ENCODE data around the gene NEK7.
"Not testable (repeated sequence)": the region's sequence is repeated elsewhere in the genome, so short reads cannot be mapped to it uniquely, and the experiment has no call there.

NEK7 gene

DNA sequence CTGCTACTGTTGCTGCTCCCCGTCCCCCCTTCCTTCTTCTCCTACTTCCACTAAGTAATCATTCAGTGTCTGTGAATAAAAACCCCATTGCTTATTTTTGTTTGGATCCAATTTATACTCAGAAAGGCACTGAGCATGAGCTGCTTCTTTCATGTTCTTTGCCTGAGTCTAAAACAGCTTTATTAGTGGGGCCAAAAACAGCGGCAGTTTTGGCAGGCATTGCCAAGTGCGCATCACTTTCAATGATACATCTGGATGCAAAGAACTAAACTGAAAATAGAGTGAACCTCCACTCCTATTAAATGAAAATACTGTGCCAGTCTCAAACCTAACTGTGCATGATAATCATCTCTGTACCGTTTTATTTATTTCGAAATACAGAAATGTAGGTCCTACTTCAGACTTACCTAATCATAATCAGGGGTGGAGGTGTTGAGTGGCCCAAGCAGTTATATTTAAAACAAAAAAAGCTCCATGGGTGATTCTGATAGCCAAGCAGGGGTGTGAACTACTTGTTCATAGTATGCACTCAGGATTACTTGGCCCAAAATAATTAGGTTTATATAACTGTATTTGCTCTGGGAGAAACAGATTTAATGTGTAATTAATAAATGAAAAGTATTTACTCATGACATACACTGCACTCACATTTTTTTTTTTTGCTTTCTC, 48.4 kb downstream of the NEK7 start:
- no peak for DNase-seq (ENCODE audit: low read depth in 2 of 2)

DNA sequence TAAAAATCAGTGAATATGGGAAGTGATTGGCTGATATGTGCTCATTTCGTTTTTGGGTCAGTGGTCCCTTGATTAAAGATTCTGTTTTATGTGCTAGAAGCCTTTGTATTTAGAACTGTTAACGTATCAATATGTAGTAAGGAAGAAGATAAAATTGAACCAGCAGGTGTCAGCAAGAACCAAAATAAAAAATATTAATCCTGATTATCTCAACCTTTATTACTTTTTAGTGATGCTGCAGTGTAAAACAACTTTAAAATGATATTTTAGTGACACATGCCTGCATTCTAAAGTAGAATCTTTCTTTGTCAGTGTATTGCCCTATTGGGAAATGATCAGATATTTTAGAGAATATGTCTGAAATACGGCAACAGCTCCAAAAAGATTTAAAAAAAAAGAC, 49.5 kb downstream of the NEK7 start:
- no peak for DNase-seq (ENCODE audit: low read depth in 2 of 2)

DNA sequence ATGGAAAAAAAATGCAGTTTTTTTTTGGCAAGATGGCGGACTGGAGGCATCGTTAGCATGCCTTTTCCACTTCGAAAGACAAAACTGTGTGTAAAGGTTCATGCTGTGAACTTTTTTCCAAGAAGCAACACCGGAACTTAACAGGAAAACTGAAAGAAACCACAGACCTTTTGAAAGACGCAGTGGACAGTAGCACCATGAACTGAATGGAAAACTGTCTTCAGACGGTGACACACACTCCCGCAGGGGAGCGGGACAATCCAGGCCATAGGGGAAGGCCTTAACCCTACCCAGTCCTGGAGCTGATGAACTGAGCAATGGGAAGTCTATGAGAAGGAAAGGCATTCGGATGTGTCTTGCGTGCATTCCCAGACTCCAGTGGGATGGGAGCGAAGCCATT, 54.9 kb downstream of the NEK7 start:
- DNase-seq (ENCODE audit: low read depth in 2 of 2) = no peak

DNA sequence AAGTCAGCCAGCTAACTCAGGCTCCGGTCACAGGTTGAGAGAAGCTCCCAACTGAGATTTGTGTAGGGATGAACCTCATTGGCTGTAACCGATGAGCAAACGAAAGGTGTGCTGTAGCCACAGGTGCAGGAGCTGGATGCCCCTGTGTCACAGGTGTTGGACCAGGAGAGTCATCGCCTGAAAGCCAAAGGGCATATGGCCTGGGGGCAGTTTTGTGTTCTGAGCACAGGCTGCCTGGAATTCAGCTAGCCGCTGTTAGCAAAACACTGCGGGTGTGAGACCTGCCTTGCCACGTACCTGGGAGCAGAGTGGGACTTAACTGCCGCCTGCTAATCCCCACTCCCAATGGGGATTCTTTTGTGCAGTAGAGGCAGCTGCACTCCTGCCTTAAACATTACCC, 55.3 kb downstream of the NEK7 start:
- DNase-seq (ENCODE audit: low read depth in 2 of 2) = no peak

DNA sequence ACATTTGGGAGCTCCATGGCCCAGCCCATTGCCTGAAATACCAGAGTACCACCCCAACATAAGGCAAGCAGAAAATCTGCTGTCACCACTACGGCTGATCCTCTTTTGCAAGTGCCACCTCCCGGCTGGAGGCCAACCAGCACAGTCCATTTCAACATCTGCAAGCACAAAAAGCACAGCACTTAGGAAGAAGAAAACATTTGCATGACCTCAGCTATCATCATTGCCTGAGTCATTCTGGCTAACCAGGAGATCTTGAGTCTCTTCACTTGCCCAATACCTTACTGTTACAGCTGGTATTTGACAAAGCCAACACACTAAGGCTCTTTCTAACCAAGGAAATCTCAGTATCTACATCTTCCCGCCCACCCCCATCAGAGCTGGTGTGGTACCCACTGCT, 55.9 kb downstream of the NEK7 start:
- DNase-seq (ENCODE audit: low read depth in 2 of 2) = peak in 1 of 2 experiments; percentile 29

DNA sequence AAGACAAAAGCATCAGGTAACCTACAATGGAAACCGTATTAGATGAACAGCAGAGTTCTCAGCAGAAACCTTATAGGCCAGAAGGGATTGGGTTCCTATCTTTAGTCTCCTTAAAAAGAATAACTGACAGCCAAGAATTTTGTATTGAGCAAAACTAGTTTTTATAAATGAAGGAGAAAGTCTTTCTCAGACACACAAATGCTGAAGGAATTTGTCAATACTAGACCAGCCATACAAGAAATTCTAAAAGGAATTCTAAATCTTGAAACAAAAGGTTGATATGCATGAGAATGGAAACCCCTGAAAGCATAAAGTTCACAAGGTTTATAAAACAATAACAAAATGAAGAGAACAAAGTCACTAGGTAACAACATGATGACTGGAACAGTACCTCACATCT, 58.1 kb downstream of the NEK7 start:
- DNase-seq (ENCODE audit: low read depth in 2 of 2) = no peak

DNA sequence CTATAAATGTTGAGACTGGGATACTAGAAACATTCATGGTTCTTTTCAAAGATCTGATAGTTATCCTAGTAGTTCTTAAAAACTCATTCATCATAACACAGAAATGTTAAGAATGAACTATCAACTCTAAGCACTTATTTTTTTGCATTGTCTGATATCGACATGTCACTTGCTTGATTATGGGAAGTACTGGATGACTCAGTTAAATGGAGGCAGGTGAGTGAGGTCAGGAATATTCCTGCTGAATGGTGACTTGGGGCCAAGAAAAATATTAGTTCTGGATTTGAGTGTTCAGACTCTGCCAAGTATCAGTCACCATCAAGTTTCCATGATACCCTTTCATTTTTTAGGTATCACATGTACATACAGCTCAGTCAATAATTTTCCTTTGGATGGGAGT, 63.6 kb downstream of the NEK7 start:
- DNase-seq (ENCODE audit: low read depth in 2 of 2) = peak; percentile 25 to 47

DNA sequence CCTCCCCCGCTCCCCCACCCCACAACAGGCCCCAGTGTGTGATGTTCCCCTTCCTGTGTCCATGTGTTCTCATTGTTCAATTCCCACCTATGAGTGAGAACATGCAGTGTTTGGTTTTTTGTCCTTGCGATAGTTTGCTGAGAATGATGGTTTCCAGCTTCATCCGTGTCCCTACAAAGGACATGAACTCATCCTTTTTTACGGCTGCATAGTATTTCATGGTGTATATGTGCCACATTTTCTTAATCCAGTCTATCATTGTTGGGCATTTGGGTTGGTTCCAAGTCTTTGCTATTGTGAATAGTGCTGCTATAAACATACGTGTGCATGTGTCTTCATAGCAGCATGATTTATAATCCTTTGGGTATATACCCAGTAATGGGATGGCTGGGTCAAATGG, 70.2 kb downstream of the NEK7 start:
- not testable (repeated sequence) for DNase-seq (ENCODE audit: low read depth in 2 of 2)

DNA sequence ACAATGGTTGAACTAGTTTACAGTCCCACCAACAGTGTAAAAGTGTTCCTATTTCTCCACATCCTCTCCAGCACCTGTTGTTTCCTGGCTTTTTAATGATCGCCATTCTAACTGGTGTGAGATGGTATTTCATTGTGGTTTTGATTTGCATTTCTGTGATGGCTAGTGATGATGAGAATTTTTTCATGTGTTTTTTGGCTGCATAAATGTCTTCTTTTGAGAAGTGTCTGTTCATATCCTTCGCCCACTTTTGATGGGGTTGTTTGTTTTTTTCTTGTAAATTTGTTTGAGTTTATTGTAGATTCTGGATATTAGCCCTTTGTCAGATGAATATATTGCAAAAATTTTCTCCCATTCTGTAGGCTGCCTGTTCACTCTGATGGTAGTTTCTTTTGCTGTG, 70.7 kb downstream of the NEK7 start:
- not testable (repeated sequence) for DNase-seq (ENCODE audit: low read depth in 2 of 2)

DNA sequence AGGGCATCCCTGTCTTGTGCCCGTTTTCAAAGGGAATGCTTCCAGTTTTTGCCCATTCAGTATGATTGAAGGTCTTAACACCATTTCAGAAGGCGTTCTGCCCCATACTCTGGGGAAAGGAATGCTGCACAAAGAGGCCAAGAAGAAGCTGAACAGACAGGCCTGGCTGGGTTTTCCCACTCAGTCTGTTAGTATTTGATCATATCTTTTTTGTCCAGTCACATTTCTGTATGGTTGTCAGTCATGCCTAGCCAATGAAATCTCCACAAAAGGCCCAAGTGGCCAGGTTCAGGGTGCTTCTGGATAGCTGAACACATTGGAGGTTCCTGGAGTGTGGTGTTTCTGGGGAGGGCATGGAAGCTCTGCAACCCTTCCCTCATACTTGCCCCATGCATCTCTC, 72.1 kb downstream of the NEK7 start:
- DNase-seq (ENCODE audit: low read depth in 2 of 2) = no peak

DNA sequence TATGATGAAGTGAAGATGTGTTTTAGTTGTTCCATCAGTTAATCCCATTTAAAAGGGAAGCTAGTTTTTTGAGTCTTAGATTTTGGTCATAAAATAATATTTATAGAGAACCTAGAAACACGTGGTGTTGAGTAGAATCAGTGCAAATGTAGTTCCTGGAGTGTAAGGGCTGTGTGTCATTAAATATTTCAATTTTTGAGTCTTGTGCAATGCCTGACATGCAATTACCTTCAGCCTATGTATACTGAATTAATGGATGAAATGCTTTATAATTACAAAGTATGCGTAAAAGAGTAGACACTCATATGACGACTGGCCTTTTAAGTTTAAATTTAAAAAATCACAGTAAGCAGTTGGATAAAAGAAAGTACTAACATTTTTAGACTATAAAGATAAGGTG, 75.0 kb downstream of the NEK7 start:
- no peak for DNase-seq (ENCODE audit: low read depth in 2 of 2)

DNA sequence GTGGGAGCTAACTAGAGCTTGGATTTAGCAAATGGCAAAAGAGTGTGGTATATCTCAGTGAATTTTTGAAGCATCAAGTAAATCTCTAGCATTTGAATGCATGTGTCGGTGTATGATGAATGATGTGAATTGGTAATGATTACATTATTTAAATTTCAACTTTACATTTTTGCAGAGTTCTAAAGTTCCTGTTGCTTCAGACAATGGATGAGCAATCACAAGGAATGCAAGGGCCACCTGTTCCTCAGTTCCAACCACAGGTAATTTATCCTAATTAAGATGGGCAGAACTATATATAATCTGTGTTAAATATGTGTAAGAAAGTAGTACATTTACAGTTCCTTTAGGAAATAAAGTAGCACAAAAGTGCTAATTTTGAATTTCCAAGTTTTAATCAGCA, 75.6 kb downstream of the NEK7 start:
- no peak for DNase-seq (ENCODE audit: low read depth in 2 of 2)

DNA sequence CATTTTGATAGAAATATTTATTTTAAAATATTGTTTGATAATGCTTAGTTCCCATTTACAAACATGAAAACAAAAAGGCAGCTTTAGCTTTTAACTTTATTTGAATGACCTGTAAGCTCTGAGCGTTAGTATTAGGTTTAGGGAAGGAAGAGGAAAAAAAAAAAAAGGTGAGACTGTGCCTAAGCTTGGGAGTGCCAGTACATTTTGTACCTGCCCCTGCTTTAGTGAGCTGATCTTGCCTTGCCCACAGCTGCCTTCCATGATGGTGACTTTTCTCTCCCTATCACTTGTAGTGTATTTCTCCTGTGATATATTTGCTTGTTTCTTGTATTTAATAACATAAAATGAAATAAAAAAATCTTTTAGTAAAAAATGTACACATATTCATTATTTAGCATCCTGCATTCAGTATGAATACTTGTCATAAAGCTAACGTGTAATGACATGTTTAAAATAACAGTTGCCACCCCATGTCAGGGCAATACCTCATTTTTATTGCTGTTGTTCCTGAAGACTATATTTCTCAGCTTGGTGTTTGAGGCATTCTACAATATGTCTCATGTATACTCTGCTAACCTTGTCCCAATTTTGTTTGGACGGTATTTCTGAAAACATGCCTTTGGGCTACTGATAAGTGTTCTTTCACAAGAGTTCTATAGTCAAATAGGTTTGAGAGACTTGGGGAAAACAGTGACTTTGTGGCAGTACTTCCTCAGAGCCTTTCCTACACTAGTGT, 76.3 kb downstream of the NEK7 start:
- DNase-seq (ENCODE audit: low read depth in 2 of 2) = no peak

DNA sequence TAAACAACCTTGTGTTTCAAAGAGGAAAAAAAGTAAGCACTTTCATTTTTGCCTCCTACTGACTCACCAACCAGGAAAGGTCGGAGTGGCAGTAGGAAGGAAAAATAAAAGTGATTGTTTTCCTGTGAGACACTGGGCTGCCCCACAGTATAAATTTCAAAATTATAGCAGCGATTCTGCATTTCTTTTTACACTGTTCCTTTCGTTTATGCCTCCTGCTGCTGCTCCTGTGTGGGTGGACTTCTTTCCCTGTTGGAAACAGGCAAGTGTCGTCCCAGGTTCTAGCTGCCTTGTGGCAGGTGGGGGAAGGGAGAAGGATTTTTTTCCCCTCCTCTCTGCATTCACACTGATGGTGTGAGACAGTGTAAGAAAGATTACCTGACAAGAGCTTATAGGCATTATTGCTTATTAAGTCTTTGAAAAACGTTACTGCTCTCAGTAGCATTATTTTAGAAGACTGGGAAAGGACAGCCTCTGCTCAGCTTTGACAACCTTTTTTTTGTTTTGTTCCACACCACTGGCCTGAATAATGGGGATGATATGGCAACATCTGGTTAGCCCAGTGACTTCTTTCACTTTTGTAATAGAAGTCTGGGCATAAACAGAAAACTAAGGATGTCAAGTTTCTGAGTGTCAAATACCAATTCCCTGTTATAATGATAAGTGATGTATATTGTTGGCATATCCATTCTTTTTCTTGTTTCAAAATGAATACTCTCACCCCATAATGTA, 77.9 kb downstream of the NEK7 start:
- no peak for DNase-seq (ENCODE audit: low read depth in 2 of 2)

DNA sequence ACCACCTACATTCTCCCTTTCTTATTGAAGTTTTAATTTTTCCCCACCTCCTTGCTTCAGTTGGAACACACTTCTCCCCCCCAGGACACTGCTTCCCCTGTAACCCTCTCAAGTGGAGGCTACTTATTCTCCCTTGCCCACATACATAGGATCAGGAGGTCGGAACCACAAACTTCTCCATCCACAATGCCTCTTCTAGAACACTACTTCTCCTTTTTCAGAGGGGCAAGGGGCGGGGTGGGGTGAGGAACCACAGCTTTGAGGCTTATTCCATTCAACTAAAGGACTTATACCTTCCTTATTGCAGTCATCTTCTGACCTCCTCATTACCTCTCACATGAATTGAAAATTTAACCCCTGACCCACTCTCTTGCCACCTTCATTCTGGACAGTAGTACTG, 81.3 kb downstream of the NEK7 start:
- DNase-seq (ENCODE audit: low read depth in 2 of 2) = no peak

DNA sequence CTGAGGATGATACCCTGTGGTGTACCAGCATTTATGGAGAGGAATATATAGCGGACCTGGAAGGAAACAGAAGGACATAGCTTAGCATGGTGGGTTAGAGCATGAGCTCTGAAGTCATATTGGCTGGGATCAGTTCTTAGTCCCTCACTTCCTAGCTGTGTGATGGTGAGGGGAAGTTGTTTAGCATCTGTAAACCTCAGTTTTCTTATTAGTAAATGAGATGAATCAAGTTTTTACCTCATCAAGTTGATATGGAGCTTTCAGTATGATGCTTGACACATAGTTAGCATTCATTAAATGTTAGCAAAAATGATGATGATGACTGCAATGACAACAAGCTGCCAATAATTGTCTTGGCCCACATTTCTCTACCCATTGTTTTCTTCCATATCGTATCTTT, 84.8 kb downstream of the NEK7 start:
- no peak for DNase-seq (ENCODE audit: low read depth in 2 of 2)

DNA sequence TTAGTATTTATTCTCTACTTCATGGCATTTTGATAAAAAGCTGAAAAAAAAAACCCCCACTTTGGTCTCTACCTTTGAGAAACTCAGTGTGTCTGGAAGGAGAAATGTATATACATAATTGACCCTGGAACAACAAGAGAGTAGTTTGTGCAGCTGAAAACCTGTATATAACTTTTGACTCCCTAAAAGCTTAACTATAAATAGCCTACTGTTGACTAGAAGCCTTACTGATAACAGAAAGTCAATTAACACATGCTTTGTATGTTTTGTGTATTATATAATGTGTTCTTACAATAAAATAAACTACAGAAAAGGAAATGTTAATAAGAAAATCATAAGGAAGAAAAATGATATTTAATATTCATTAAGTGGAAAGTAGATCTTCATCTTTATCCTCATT, 88.0 kb downstream of the NEK7 start:
- no peak for DNase-seq (ENCODE audit: low read depth in 2 of 2)

DNA sequence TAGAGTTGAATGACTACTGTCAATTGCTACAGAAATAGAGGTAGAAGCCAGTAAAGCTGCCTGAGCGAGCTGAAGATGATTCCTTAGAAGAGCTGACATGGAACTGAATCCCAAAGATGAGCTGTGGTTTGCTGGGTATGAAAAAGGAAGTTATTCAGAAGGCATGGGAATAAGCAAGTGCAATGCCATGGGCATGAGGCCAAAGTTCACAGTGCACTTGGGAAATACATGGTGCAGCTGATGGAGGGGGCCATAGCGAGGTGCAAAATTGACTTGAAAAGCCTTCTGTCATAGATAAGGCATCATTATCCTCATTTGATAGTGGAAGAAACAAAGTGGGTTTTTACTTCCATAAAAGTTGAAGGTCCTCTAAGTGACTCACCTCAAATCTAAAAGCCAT, 88.6 kb downstream of the NEK7 start:
- DNase-seq (ENCODE audit: low read depth in 2 of 2) = no peak

DNA sequence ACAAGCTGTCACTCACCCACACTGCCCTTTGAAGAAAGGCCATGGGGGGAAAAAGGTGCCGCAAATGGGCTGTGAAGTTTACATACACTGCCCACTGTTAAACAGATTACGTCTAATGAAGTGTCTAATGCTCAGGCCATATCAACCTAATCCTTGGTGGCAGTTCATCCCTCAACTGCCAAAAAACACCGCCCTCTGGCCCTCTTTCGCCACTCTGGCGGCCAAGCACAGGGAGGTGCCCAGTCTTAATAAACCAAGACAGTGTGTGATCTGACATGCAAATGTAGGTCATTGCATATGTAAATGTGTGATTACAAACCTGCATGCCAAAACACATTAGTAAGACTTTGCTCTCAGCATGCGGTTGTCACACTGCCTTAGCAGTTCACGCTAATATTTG, 89.5 kb downstream of the NEK7 start:
- no peak for DNase-seq (ENCODE audit: low read depth in 2 of 2)

DNA sequence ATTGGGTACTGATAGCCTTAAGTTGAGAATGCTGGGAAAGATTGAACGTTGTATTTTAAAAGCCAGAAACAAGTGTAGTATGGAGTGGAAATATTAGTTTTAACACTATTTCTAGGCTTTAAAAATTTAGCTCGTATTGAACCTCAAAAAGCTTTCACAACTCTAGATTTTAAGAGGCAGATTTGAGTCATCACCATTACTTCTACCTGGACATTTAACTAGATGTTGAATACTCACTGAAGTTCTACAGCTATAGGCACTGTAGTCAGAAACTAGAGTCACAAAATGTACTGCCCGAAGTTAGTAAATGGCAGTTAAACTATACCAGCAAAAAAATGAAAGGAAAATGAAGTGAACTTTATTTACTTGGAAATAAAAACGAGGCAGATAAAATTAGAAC, 96.5 kb downstream of the NEK7 start:
- DNase-seq (ENCODE audit: low read depth in 2 of 2) = no peak

DNA sequence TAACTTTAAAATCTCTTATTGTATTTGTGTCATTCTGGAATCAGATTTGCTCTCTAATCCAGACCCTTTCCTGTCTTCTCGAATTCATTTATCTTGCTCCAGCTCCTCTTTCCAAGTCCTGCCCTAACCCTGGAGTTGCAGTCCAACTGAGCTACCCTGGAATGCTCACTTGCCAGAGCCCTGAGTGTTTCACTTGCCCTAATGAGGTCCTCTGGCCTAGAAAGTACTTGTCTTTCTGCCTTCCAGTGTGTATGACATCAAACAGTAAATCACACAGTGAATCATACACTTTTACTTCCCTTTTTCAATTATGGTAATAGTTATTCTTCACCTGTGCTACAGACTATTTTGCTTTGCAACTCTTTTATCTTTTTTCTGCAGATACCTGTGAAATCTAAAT, 96.9 kb downstream of the NEK7 start:
- no peak for DNase-seq (ENCODE audit: low read depth in 2 of 2)

DNA sequence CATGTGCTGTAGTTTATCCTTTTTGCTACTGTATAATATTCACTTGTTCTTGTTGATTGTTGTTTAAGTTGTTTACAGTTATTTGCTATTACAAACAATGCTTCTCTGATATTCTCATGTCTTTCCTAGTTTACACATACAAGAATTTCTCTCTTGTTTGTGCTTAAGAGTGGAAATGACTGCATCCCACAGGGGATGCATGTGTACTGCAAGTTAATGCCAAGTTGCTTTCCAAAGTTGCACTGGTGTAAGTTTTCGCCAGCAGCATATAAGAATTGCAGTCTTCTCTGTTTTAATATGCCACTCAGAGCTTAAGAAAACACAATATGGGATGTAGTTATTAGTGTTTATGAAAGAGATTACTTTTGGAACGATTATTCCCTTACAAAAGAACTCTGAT, 97.7 kb downstream of the NEK7 start:
- DNase-seq (ENCODE audit: low read depth in 2 of 2) = no peak

DNA sequence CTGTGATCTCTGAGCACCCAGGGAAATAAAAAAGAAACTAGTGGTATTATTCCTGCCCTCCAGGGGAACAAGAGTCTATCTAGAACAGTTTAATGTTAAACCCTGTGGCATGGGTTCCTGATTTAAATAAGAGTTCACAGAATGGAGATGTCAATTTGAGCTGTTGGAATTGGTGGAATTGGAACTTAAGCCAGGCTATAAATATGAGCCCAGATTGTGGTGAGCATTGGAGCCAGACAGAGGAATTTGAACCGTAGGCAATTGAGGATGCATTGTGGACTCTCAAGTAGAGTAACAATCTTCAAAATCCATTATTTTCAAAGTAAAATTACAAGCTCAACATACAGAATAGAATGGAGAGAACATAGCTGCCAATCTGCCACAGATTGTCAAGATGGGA, 98.2 kb downstream of the NEK7 start:
- no peak for DNase-seq (ENCODE audit: low read depth in 2 of 2)

All from fibroblast of skin of left biceps (primary cell).